CD4-positive, alpha-beta T cell treated with Interferon alpha-2 for 1 hour (primary cell): ENCODE results near the gene DGKZ.
"Not testable (repeated sequence)": the region's sequence is repeated elsewhere in the genome, so short reads cannot be mapped to it uniquely, and the experiment has no call there.

Experiments used
- DNase-seq, 2 donors: peaks; one replicate each; pipeline ENCODE4 v3.0.0-alpha.2; 2020 to 2022

Gene DGKZ, protein sequence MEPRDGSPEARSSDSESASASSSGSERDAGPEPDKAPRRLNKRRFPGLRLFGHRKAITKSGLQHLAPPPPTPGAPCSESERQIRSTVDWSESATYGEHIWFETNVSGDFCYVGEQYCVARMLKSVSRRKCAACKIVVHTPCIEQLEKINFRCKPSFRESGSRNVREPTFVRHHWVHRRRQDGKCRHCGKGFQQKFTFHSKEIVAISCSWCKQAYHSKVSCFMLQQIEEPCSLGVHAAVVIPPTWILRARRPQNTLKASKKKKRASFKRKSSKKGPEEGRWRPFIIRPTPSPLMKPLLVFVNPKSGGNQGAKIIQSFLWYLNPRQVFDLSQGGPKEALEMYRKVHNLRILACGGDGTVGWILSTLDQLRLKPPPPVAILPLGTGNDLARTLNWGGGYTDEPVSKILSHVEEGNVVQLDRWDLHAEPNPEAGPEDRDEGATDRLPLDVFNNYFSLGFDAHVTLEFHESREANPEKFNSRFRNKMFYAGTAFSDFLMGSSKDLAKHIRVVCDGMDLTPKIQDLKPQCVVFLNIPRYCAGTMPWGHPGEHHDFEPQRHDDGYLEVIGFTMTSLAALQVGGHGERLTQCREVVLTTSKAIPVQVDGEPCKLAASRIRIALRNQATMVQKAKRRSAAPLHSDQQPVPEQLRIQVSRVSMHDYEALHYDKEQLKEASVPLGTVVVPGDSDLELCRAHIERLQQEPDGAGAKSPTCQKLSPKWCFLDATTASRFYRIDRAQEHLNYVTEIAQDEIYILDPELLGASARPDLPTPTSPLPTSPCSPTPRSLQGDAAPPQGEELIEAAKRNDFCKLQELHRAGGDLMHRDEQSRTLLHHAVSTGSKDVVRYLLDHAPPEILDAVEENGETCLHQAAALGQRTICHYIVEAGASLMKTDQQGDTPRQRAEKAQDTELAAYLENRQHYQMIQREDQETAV

DNA sequence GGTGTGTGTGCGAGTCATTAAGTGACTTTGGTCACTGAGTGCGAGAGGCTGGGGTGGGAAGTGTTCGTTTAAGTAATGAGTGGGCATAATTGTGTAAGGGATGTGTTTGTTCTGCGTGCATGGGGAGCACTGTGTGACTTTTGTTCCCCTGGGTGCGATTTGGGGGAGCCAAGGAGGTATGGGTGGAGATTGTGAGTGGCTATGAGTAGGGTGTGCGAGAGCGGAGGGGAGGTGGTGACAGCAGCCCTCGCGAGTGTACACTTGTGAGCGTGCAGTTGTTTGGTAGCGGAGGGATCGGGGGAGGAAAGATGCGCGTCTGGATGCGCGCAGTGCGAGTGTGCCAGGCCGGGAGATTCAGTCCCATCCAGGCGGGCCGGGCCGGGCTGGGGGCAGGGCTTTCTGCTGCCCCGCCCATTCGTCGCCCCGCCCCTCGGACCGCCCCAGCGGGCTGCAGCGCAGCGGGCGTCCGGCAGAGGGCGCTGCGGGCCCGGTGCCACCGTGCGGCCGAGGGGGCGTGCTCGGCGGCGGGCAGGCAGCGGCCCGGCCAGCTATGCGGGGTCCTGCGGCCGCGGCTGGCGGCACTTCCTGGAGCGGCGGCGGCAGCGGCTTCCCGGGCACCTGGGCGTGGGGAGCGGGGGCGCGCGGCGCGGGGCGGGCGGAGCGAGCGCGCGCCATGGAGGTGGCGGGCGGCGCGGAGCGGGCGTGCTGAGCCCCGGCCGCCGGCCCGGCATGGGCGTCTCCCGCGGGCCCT is at the start of gene DGKZ:
Gene DGKZ, plus strand, starts transcription at position 578 of the 751 bp plus-strand sequence. CDS start 197 bp downstream, outside the sequence.
- peak; percentile 89 to 95 for DNase-seq

DNA sequence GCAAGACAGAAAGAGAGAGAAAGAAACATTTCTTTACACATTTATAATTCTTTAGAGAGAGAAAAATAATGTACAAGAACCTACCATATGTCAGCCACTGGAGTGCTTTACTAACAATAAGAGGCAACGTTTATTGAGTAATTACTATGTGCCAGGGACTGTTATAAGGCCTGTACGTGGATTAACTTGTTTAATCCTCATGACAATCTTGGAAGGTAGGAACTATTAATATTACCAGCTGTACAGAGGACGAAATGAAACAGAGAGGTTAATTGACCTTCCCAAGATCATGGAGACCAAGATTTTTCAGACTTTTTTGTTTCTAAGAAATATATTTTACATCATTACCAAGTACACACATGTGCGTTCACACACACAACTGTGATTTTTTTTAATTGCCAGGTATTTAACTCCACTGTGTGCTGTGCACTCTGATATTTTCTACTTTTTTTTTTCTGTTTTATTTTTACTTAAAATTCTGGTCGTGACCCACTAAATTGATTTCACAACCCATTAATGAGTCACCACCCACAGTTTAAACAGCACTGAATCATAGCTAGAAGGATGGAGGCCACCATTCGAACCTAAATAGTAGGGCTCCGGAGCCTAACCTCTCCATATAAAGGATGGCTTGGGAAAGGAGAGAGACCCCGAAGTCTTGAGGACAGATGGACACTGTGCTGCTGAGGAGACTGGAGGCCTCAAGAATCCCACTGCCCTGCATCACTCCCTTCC is 48.4 kb upstream of the DGKZ start:
- DNase-seq = no peak

DNA sequence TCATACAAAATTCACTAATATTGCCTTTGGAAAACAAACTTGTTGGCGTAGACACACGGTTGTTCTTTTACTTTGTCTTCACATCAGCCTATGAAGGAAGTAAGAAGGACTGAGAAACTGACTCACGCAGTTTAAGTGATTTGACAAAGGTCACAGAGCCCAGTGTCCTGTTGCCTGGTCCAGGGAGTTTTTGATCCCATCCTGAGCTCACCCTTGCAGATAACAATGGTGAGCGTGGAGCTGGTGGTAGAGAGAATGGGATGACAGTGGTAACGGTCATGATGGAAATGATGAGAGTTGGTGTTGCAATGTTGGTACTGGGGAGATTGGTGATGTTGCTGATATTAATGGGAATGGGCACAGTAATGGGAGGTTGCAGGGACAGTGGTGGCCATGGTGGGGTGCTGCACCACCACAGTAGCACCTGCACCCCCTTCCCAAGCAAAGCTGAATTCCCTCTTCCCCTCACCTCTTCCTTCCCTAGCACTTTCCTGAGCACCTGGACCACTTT is 47.8 kb upstream of the DGKZ start:
- no peak for DNase-seq

DNA sequence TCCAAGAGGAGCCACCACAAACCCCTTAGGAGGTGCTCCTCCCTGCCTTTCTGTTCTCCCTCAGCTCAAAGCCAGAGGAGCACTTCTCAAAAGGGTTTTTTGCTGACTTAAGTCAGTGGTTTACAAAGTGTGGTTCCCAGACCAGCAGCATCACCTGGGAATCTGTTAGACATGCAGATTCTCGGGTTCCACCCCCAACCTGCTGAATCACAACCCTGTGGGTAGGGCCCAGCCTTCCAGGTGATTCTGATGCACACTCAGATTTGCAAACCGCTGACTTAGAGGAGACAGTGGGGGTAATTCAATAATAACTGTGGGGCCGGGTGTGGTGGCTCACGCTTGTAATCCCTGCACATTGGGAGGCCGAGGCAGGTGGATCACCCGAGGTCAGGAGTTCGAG is 47.0 kb upstream of the DGKZ start:
- no peak for DNase-seq

DNA sequence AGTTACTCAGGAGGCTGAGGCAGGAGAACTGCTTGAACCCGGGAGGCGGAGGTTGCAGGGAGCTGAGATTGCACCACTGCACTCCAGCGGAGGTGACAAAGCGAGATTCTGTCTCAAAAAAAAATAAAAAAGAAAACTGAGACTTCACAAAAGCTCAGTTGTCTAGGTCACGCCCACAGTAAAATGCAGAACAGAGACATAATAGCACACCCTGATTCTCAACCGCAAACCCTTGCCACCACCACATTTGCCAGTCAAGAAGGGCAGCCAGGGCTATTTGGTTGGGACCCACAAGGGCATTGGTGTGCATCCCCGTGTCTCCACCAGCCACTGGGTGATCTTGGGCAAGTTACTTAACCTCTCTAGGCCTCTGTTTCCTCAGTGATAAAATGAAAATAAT is 44.4 kb upstream of the DGKZ start:
- peak in 1 of 2 donors; percentile 34 for DNase-seq

DNA sequence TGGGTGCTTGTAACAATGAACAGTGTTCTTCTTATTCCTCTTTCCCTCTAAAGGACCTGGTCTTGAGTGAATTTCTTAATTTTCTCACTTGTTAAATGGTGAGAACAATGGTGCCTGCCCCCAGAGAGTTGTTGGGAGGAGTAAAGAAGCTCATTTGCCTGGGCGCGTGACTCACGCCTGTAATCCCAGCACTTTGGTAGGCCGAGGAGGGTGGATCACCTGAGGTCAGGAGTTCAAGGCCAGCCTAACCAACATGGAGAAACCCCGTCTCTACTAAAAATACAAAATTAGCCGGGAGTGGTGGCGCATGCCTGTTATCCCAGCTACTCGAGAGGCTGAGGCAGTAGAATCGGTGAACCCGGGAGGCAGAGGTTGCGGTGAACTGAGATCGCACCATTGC is 43.2 kb upstream of the DGKZ start:
- not testable (repeated sequence) for DNase-seq

DNA sequence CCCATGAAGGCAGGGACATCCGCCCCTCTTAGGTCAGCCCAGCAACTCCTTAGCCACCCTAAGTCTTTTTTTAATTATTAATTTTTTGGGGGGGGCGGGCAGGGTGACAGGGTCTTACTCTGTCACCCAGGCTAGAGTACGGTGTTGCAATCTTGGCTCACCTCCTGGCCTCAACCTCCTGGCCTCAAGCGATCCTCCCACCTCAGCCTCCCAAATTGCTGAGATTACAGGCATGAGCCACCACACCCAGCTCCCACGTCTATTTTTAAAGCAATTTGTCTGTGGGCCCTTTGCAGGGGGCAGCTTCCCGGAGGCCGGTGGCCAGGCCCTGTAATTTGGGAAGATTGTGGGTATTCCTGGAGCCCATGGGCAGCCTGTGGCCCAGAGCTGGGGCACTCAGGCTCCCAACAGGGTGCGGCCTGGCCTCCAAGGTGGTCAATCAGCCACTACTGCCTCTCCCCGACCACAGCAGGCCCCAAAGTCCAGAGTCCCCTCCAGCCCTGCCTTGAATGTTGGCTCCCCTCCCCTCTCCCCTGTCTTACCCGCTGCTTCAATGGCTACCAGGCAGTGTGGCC is 42.6 kb upstream of the DGKZ start:
- DNase-seq = no peak

DNA sequence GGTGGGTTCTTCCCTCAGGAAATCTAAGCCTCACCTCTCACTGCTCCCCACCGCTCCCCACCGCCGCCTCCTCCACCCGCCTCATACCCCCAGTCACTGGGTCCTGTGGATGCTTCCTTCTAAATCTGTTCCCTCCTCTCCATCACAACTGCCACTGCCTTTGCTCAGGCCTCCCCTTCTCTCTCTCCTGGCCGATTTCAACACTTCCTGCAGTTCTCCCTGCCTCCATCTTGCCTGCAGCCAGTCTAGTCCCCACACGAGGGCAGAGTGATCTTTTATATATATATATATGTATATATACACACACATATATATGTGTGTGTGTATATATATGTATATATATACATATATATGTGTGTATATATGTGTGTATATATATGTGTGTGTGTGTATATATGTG is 42.0 kb upstream of the DGKZ start:
- DNase-seq = peak; percentile 36

DNA sequence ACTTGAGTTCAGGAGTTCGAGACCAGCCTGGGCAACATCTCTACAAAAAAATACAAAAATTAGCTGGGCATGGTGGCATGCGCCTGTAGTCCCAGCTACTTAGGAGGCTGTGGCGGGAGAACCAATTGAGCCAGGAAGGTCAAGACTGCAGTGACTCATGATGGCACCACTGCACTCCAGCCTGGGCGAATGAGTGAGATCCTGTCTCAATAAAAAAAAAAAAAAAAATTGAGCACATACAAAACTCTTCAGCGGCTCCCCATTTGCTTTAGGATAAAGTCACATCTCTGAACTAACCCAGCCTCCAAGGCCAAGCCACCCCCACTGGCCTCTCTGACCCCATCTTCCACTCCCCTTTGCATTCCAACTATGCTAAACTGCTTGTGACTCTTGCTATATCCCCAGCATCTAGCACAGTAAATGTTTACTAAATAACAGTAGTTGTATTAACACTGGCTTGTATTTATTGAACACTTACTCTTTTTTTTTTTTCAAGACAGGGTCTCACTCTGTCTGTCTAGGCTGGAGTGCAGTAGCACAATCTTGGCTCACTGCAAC is 40.9 kb upstream of the DGKZ start:
- no peak for DNase-seq

DNA sequence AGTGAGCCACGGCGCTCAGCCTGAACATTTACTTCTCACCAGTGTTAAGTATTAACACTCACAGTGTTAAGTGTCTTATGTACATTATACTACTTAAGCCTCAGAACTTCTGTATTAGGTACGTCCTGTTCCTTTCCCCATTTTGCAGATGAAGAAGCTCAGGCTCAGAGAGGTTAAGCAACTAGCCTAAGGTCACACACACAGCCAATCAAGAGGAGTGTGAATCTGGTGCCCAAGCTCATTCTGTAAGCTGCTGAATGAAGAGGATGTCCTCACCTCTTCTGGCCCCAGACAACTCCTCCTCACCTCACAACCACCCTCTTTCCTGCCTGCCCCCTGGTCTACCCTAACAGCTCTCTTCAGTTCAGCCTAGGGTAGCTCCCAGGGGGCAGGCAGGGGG is 39.9 kb upstream of the DGKZ start:
- no peak for DNase-seq

DNA sequence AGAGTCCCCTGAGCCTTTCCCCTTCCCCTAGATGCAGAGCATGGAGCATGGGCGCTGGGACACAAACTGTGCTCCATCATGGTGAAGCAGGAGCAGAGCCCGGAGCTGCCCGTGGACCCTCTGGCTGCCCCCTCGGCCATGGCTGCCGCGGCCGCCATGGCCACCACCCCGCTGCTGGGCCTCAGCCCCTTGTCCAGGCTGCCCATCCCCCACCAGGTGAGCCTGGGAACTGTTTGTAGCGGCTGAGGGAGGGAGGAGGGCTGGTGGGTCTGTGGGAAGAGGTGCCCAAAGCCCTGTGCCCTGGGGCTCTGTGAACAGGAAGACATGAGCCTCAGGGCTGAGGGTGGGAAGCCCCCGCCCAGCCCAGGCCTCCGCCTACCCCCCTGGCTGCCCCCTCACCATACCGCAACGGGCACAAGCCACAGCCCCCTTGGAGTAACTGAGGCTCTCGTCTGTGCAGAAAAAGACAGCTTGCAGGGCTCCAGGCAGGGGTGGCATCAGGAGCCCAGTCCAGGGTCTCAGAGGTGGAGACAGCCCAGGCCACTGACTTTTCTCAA is 39.4 kb upstream of the DGKZ start:
- no peak for DNase-seq

DNA sequence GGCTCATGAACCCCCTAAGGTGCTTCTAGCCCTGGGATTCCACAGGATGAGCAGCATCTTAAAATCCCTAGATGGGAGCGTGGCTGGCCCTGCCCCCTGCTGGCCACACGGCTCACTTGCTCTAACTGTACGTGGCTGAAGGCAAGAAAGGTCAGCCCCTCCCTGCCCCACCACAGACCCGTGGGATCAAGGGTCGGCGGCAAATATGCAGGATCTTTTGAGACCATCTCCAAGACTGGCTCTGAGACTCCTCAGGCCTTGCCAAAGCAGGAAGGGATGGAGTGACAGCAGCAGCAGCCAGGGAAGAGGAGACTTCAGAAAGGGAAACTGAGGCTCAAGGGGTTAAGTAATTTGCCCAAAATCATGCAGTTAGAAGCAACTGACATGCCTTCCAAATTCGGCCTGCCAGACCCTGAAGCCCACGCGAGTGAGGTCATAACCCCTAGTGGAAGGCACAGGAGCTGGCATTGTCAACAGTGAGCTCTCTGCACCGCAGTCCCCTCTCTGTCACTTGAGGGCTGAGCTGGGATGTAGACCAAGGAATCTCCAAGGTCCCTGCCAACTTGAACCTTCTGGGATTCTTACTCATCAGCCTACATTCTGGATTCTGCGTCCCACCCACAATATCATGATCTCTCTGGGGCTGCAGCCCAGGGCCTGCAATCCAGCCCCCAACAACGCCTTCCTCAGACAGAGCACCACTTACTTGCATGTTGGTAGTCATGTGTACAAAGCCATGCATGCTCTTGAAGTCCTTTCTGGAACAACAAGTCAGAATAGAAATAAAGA is 38.4 kb upstream of the DGKZ start:
- DNase-seq = peak; percentile 58 to 67

DNA sequence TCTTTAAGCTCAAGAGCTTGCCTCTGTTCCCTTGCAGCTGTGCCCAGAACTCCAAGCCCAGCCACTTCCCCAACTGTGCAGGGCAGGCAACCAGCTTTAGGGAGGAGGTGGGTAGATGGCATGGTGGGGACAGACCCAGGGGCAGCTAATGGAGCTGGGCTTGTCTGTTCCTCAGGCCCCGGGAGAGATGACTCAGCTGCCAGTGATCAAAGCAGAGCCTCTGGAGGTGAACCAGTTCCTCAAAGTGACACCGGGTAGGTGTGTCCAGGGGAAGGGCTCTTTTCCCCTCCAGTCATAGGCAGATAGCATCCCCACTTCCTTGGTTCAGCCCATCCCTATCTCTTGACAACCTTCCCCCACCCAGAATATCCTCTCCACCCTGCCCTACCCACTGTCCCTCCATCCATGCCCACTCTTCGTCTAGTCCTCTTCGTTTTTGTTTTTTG is 37.4 kb upstream of the DGKZ start:
- peak in 1 of 2 donors; percentile 28 for DNase-seq

DNA sequence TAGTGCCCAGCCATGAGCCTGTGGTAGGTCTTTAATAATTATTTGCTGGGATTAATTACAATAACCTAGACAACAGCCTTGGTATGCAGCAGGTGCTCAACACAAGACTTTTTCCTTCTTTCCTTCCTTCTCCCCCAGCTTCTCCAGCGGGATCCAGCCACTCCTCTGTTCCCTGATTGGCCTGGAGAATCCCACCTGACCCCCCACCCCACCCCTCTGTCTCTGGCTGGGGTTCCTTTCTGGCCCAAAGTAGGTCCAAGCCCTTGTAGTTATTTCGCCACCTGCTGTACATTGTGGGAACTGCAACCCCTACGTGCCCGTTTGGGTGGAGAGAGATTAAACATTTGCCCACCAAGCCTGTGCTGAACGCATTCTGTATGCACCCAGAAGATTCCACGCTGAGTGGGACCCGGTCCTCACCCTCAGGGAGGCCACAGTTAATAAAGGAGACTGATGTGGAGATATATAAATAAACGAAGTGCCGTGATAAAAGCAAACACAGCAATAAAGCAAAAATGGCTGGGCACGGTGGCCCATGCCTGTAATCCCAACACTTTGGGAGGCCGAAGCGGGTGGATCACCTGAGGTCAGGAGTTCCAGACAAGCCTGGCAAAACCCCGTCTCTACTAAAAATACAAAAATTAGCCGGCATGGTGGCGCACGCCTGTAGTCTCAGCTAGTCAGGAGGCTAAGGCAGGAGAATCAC is 32.1 kb upstream of the DGKZ start:
- peak; percentile 68 to 81 for DNase-seq

DNA sequence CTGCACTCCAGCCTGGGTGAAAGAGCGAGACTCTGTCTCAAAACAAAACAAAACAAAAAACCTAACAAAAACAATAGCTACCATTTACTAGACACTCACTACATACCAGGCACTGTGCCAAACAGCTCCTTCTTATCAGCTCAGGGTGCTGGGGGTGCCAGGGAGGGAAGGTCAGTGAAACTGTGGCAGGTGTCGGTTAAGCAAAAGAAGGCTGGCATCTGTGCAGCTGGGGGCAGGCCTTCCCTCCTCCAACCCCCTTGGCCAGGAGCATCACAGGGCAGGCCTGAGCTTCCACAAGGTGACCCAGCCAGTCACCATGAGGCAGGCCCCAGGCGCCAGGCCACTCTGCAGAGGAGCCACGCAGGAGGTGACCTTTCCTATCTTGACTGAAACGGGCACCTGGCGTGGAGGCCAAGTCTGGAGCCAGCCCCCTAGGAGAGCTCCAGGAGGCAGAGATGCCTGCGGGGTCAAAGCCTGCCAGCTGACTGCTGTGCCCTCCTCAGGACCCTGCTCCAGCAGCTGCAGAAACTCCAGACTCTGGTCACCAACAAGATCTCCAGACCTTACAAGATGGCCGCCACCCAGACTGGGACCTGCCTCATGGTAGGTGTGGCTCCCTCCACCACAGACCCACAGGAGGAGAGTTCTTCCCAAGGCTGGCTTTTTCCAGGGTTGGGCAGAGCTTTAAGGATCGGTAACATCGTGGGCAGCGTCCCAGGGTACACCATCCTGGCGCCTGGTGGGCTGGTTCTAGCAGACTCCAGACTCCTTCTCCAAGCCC is 31.3 kb upstream of the DGKZ start:
- no peak for DNase-seq

DNA sequence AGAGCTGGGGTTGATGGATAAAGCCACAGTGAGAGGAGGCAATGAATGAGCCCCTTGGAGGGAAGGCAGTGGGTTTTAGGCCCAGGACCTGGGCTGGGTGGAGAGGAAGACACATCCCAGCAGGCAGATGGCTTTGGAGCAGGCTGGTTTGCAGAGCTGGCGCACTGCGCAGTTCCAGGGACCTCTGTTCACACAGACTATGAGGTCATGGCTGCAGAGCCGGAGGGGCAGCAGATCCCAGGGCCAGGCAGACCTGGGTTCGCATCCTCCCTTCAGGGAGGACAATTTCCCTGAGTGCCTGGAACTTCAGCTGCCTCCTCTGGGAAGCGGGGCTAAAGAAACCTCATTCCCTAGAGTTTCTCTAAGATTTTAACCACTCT is 28.2 kb upstream of the DGKZ start:
- DNase-seq = no peak

DNA sequence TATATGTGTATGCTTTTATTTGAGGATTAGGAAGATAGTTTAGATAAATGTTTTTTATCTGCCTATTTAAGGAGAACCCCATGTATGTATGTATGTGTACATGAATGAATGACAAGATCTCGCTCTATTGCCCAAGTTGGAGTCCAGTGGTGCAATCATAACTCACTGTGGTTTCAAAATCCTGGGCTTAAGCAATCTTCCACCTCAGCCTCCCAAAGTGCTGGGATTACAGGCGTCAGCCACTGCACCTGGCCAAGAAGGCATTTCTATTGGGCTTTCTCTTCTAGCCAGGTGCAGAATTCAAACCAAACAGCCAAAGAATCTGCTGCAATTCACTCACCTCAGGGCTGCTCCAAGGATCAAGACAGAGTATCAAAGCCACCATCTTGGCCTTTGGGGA is 25.5 kb upstream of the DGKZ start:
- DNase-seq = peak in 1 of 2 donors; percentile 32

DNA sequence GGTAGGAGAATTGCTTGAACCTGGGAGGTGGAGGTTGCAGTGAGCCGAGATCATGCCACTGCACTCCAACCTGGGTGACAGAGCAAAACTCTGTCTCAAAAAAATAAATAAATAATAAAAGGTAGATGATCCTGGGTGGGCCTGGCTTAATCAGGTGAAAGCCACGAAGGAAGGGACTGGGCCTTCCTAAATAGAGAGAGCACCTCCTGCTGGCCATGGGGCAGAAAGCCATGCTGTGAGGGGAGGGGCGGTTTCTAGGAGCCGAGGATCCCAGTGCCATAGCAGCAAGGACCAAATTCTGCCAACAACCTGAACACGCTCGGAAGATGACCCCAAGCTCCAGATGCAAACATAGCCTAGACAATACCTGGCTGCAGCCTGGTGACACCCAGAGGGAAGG is 24.5 kb upstream of the DGKZ start:
- DNase-seq = no peak
